Measurements from ENCODE around the gene GALNT2. TPM values are rescaled to one million over a fixed set of nuclear protein-coding genes. Genes with fewer than 3 reads are reported as not detected.
A peak's percentile ranks its signal among the peaks of the same experiment; 100 is the strongest.

Gene GALNT2
- total RNA-seq, 8 experiments from 2014 or later, result 28.1 to 70.6 (median 41.3) TPM

DNA sequence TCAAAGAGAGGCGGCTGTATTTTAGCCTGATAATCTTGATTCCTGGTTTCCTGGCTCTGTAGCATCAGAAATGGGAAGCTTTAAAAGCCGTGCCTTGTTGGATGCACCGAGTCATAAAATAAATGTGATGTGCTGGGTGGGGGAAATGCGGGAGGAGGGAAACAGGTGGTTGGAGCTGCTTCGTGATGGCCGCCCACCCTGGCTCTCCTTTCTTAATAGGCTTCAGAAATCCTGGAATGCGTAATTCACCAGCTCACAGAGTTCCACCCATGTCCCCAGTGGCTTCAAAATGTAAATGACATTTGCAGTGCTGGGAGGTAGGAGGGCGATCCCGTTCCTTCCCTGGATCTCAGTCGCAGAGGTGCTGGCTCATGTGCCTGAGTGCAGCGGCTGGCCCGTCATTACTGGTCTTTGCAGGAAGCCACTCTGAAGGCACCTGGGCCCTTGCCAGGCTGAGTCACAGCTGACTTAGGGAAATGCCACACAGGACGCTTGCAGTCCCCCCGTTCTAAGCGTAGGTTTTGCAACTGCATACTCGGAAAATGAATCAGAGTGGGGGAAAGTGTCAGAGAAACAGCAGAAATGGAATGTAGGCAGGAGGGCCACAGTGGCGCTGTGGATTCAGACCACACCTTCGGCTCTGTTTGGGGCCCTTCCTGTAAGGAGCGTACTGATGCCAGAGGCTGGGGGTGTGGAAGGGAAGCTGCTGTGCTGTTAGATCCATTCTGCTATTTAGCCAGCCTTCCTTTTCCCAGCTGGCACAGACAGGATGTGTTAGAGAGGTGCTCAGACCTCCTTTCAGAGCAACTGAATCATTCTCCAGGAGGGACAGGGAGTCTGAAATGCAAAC is 37.6 kb downstream of the GALNT2 start:
- in situ Hi-C loops (cut with MboI; ENCODE audit: low pct_unique_long_range_greater_than_20kb in 2 of 9, low sequenced_read_pairs in 9 of 9, unreplicated experiment in 9 of 9), result no loop called here
- 0 to 72% (median 46%) methylated on average over 2 to 15 of the region's 19 CpGs; no CpG with 5 or more reads in 2 of the 10 experiments for WGBS, 10 experiments

DNA sequence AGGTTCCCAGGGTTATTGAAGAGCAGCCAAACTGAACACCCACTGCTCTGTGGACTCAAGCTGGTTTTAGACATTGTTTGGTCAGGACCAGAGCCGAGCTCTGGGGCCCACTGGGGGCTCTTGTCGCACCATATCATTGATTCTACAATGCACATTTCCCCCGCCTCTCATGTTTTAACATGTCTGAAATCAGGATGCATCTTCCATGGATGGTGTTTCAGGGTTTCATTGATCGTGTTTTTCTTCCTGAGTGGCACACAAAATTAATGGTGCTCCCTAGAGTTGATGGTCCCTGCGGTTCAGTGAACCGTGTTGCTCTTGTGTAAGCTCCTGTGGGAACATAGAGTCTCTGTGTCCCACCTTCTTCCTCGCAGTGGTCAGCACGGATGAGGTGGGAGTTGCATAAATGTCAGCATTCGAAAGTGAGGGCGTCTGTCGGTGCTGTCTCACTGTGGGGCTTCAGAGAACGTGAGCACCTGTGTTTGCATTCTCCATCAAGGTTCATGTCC is 38.3 kb downstream of the GALNT2 start:
- peaks cover 65 to 66% of the 10 kb centered on the region in 2 donors for H3K4me1 ChIP-seq (replicated peaks in 1 of 2)
- 38 to 87% (median 80%) methylated on average over 3 to 12 of the region's 12 CpGs; no CpG with 5 or more reads in 2 of the 10 experiments for WGBS, 10 experiments
- no peak overlapping the region for H3K4me3 ChIP-seq
- no peak for ATAC-seq (replicated peaks in 6 of 8)
- H3K27ac ChIP-seq, result no peak overlapping the region
- in situ Hi-C loops (cut with MboI; ENCODE audit: low pct_unique_long_range_greater_than_20kb in 2 of 9, low sequenced_read_pairs in 9 of 9, unreplicated experiment in 9 of 9), result no loop called here

More for the DNA sequence above, 37.6 kb downstream of the GALNT2 start:
- peak; percentile 80 to 89 (median 85) for ATAC-seq (replicated peaks in 6 of 8)
- H3K27ac ChIP-seq, result no peak overlapping the region
- H3K4me1 ChIP-seq (replicated peaks in 1 of 2), result peaks cover 59% of the 10 kb centered on the region in 2 donors
- no peak overlapping the region for H3K4me3 ChIP-seq

GRCh38 chr1:230105754-230106625 is 39.0 kb downstream of the GALNT2 start:
- Histone ChIP-seq H3K27ac (no peak overlapping the region), H3K4me3 (no peak overlapping the region), H3K4me1 (replicated peaks in 1 of 2) (peaks cover 63 to 70% of the 10 kb centered on the region in 2 donors)
- ATAC-seq (replicated peaks in 6 of 8), result peak in 1 of 8 experiments; percentile 20
- in situ Hi-C loops (cut with MboI; ENCODE audit: low pct_unique_long_range_greater_than_20kb in 2 of 9, low sequenced_read_pairs in 9 of 9, unreplicated experiment in 9 of 9), result no loop called here
- 36 to 100% (median 91%) methylated on average over 2 to 10 of the region's 10 CpGs; no CpG with 5 or more reads in 2 of the 10 experiments for WGBS, 10 experiments

- Histone ChIP-seq H3K27ac (no peak overlapping the region), H3K4me3 (no peak overlapping the region), H3K4me1 (replicated peaks in 1 of 2) (peaks cover 54 to 63% of the 10 kb centered on the region in 2 donors)
- in situ Hi-C loops (cut with MboI; ENCODE audit: low pct_unique_long_range_greater_than_20kb in 2 of 9, low sequenced_read_pairs in 9 of 9, unreplicated experiment in 9 of 9), result no loop called here
- no peak for ATAC-seq (replicated peaks in 6 of 8)
- WGBS, 10 experiments, result 74 to 100% (median 94%) methylated on average over 1 to 6 of the region's 6 CpGs; no CpG with 5 or more reads in 1 of the 10 experiments
These were observed 40.9 kb downstream of the GALNT2 start for GRCh38 chr1:230107941-230108340.

DNA sequence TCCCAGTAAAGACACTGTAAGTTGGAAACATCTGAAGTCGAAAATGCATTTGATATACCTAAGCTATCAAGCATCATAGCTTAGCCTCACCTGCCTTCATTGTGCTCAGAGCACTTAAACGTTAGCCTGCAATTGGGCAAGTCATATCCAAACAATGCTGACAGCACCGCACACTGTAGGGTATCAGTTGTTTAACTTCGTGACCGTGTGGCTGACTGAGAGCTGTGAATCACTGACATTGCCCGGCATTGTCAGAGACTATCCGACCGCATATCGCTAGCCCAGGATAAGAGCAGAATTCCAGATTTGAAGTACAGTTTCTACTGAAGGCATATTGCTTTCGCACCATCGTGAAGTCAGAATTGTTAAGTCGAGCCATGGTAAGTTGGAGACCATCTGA is 41.5 kb downstream of the GALNT2 start:
- in situ Hi-C loops (cut with MboI; ENCODE audit: low pct_unique_long_range_greater_than_20kb in 2 of 9, low sequenced_read_pairs in 9 of 9, unreplicated experiment in 9 of 9), result no loop called here
- no peak overlapping the region for H3K27ac ChIP-seq
- peaks cover 48 to 63% of the 10 kb centered on the region in 2 donors for H3K4me1 ChIP-seq (replicated peaks in 1 of 2)
- H3K4me3 ChIP-seq, result no peak overlapping the region
- ATAC-seq (replicated peaks in 6 of 8), result no peak
- WGBS, 10 experiments, result 67 to 100% (median 99%) methylated on average over 1 to 12 of the region's 12 CpGs; no CpG with 5 or more reads in 2 of the 10 experiments

- Histone ChIP-seq H3K4me3 (no peak overlapping the region), H3K27ac (no peak overlapping the region), H3K4me1 (replicated peaks in 1 of 2) (peaks cover 43 to 61% of the 10 kb centered on the region in 2 donors)
- WGBS, 10 experiments, result 100% methylated on average over 2 to 5 of the region's 11 CpGs; no CpG with 5 or more reads in 6 of the 10 experiments
- ATAC-seq (replicated peaks in 6 of 8), result no peak
- in situ Hi-C loops (cut with MboI; ENCODE audit: low pct_unique_long_range_greater_than_20kb in 2 of 9, low sequenced_read_pairs in 9 of 9, unreplicated experiment in 9 of 9), result no loop called here
These were observed 42.0 kb downstream of the GALNT2 start for GRCh38 chr1:230109066-230109465.

GRCh38 chr1:230109895-230110667 is 43.0 kb downstream of the GALNT2 start:
- Histone ChIP-seq H3K4me1 (replicated peaks in 1 of 2) (peaks cover 38 to 51% of the 10 kb centered on the region in 2 donors), H3K4me3 (no peak overlapping the region), H3K27ac (peak overlapping the region in 1 of 2 donors; percentile 2)
- 71 to 100% (median 100%) methylated on average over 1 to 7 of the region's 11 CpGs; no CpG with 5 or more reads in 3 of the 10 experiments for WGBS, 10 experiments
- in situ Hi-C loops (cut with MboI; ENCODE audit: low pct_unique_long_range_greater_than_20kb in 2 of 9, low sequenced_read_pairs in 9 of 9, unreplicated experiment in 9 of 9), result no loop called here
- ATAC-seq (replicated peaks in 6 of 8), result peak in 6 of 8 experiments; percentile 5 to 65 (median 53)

DNA sequence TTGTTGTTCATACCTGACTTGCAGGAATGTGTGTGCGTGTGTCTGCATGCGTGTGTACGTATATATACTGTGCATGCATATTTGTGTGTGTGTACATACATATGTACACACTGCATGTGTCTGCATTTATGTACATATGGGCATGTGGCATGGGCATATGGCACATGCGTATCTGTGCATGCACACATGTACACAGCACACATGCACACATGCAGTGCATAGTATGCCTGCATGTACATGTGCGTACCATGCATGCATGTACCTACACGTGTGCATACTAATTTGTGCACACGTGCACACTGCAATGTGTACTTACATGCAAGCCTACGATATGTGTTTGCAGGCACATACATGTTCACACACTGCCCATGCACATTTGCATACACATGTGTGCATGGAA is 43.9 kb downstream of the GALNT2 start:
- ATAC-seq (replicated peaks in 6 of 8), result peak in 1 of 8 experiments; percentile 26
- in situ Hi-C loops (cut with MboI; ENCODE audit: low pct_unique_long_range_greater_than_20kb in 2 of 9, low sequenced_read_pairs in 9 of 9, unreplicated experiment in 9 of 9), result no loop called here
- Histone ChIP-seq H3K4me3 (no peak overlapping the region), H3K4me1 (replicated peaks in 1 of 2) (peaks cover 29 to 43% of the 10 kb centered on the region in 2 donors), H3K27ac (no peak overlapping the region)
- WGBS, 10 experiments, result 50 to 100% (median 94%) methylated on average over 2 to 7 of the region's 8 CpGs; no CpG with 5 or more reads in 2 of the 10 experiments

- Histone ChIP-seq H3K4me1 (replicated peaks in 1 of 2) (peaks cover 26 to 35% of the 10 kb centered on the region in 2 donors), H3K4me3 (no peak overlapping the region), H3K27ac (no peak overlapping the region)
- WGBS, 10 experiments, result 30 to 100% (median 40%) methylated on average over 1 to 2 of the region's 7 CpGs; no CpG with 5 or more reads in 7 of the 10 experiments
- peak in 5 of 8 experiments; percentile 68 to 78 (median 76) for ATAC-seq (replicated peaks in 6 of 8)
- in situ Hi-C loops (cut with MboI; ENCODE audit: low pct_unique_long_range_greater_than_20kb in 2 of 9, low sequenced_read_pairs in 9 of 9, unreplicated experiment in 9 of 9), result no loop called here
These were observed 45.2 kb downstream of the GALNT2 start for GRCh38 chr1:230112131-230112701.

DNA sequence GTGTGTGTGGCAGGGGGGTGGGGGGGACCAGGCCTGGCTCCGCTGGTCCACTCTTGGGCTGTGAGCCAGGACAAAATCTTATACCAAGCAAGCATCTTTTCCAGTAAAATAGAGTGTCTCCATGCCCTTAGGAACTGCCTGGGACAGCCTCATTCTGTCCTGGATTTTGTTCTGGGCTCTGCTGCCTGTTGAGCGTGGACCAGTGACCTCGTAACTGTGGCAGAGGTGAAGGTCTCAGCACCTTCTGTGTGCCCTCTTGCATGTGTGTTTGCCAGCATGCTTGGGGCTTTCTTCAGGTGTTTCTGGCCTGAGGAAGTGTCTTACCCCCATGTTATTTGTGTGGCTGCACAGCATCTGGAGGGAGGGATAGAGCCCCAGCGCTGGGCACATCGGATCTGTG is 45.7 kb downstream of the GALNT2 start:
- H3K4me3 ChIP-seq, result no peak overlapping the region
- H3K4me1 ChIP-seq (replicated peaks in 1 of 2), result peaks cover 26 to 35% of the 10 kb centered on the region in 2 donors
- ATAC-seq (replicated peaks in 6 of 8), result peak in 1 of 8 experiments; percentile 8
- no peak overlapping the region for H3K27ac ChIP-seq
- in situ Hi-C loops (cut with MboI; ENCODE audit: low pct_unique_long_range_greater_than_20kb in 2 of 9, low sequenced_read_pairs in 9 of 9, unreplicated experiment in 9 of 9), result no loop called here
- 80 to 90% (median 81%) methylated on average over 1 to 3 of the region's 5 CpGs; no CpG with 5 or more reads in 5 of the 10 experiments for WGBS, 10 experiments

- Histone ChIP-seq H3K4me1 (replicated peaks in 1 of 2) (peaks cover 26 to 35% of the 10 kb centered on the region in 2 donors), H3K27ac (no peak overlapping the region), H3K4me3 (no peak overlapping the region)
- no peak for ATAC-seq (replicated peaks in 6 of 8)
- 57 to 100% (median 97%) methylated on average over 2 to 3 of the region's 4 CpGs; no CpG with 5 or more reads in 6 of the 10 experiments for WGBS, 10 experiments
- in situ Hi-C loops (cut with MboI; ENCODE audit: low pct_unique_long_range_greater_than_20kb in 2 of 9, low sequenced_read_pairs in 9 of 9, unreplicated experiment in 9 of 9), result no loop called here
These were observed 46.2 kb downstream of the GALNT2 start for GRCh38 chr1:230113235-230113592.
